Measurements from ENCODE around the gene GM2A.

The GM2A gene

GRCh38 chr5:151274666-151275065, 21.7 kb downstream of the GM2A start:
- no peak for TF ChIP-seq EZH2phosphoT487 (IDR thresholded peaks at IDR 0.05; ENCODE audit: borderline replicate concordance)
- TF ChIP-seq, protein P1, sequence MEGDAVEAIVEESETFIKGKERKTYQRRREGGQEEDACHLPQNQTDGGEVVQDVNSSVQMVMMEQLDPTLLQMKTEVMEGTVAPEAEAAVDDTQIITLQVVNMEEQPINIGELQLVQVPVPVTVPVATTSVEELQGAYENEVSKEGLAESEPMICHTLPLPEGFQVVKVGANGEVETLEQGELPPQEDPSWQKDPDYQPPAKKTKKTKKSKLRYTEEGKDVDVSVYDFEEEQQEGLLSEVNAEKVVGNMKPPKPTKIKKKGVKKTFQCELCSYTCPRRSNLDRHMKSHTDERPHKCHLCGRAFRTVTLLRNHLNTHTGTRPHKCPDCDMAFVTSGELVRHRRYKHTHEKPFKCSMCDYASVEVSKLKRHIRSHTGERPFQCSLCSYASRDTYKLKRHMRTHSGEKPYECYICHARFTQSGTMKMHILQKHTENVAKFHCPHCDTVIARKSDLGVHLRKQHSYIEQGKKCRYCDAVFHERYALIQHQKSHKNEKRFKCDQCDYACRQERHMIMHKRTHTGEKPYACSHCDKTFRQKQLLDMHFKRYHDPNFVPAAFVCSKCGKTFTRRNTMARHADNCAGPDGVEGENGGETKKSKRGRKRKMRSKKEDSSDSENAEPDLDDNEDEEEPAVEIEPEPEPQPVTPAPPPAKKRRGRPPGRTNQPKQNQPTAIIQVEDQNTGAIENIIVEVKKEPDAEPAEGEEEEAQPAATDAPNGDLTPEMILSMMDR (conservative IDR thresholded peaks at IDR 0.05; ENCODE audit: low read length) = no peak
- no peak overlapping the region for H2AFZ ChIP-seq (ENCODE audit: low read length)
- H3K4me2 ChIP-seq (ENCODE audit: low read depth, low read length, poor library complexity, severe bottlenecking) = no peak overlapping the region
- no peaks in the 10 kb centered on the region for H3F3A ChIP-seq (ENCODE audit: low read depth)
- no peaks in the 10 kb centered on the region for H4K20me1 ChIP-seq (ENCODE audit: insufficient read depth, low read length, poor library complexity, severe bottlenecking)
- no peak overlapping the region for H3K4me3 ChIP-seq (ENCODE audit: low read length, poor library complexity, severe bottlenecking)
- no peak overlapping the region for H3K9ac ChIP-seq (ENCODE audit: low read depth, low read length, poor library complexity, severe bottlenecking)
- H3K4me1 ChIP-seq (ENCODE audit: insufficient read depth, low read length, poor library complexity, severe bottlenecking) = no peaks in the 10 kb centered on the region
- no peaks in the 10 kb centered on the region for H3K9me2 ChIP-seq (replicated peaks; ENCODE audit: low read depth, low read length)
- no peaks in the 10 kb centered on the region for H3K27me3 ChIP-seq (ENCODE audit: insufficient read depth, low read length, poor library complexity, severe bottlenecking)
- H3K9me3 ChIP-seq (ENCODE audit: insufficient read depth, low read depth, low read length) = no peaks in the 10 kb centered on the region
- no peaks in the 10 kb centered on the region for H3K79me2 ChIP-seq (ENCODE audit: insufficient read depth, low read length)
- no peaks in the 10 kb centered on the region; the same call in 1 of the 2 replicates for H3K36me3 ChIP-seq (ENCODE audit: insufficient read depth, low read length)

DNA sequence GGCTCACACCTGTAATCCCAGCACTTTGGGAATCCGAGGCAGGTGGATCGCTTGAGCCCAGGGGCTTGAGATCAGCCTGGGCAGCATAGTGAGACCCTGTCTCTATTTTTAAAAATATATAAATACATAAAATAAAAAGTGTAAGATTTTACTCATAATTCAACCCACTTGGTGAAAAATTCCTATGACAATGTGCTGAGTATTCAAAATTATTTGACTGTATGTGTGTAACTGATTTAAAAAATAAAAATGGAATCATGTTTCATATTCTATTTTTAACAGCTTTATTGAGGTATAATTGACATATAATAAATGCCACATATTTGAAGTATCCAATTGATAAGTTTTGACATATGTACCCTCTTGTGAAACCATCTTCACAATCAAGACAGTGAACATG, 22.8 kb downstream of the GM2A start:
- TF ChIP-seq EZH2phosphoT487 (IDR thresholded peaks at IDR 0.05; ENCODE audit: borderline replicate concordance) = no peak
- TF ChIP-seq, protein P1 (conservative IDR thresholded peaks at IDR 0.05; ENCODE audit: low read length) = no peak
- no peaks in the 10 kb centered on the region for H3F3A ChIP-seq (ENCODE audit: low read depth)
- H3K27me3 ChIP-seq (ENCODE audit: insufficient read depth, low read length, poor library complexity, severe bottlenecking) = no peaks in the 10 kb centered on the region
- no peak overlapping the region for H3K9ac ChIP-seq (ENCODE audit: low read depth, low read length, poor library complexity, severe bottlenecking)
- H3K4me2 ChIP-seq (ENCODE audit: low read depth, low read length, poor library complexity, severe bottlenecking) = no peak overlapping the region
- no peak overlapping the region for H2AFZ ChIP-seq (ENCODE audit: low read length)
- H3K4me3 ChIP-seq (ENCODE audit: low read length, poor library complexity, severe bottlenecking) = no peak overlapping the region
- H3K79me2 ChIP-seq (ENCODE audit: insufficient read depth, low read length) = no peaks in the 10 kb centered on the region
- no peaks in the 10 kb centered on the region for H3K36me3 ChIP-seq (ENCODE audit: insufficient read depth, low read length)
- H4K20me1 ChIP-seq (ENCODE audit: insufficient read depth, low read length, poor library complexity, severe bottlenecking) = no peaks in the 10 kb centered on the region
- H3K9me2 ChIP-seq (replicated peaks; ENCODE audit: low read depth, low read length) = no peaks in the 10 kb centered on the region
- no peaks in the 10 kb centered on the region for H3K9me3 ChIP-seq (ENCODE audit: insufficient read depth, low read depth, low read length)
- no peaks in the 10 kb centered on the region for H3K4me1 ChIP-seq (ENCODE audit: insufficient read depth, low read length, poor library complexity, severe bottlenecking)

GRCh38 chr5:151278845-151279244, 25.9 kb downstream of the GM2A start:
- H3K4me3 ChIP-seq (ENCODE audit: low read length, poor library complexity, severe bottlenecking) = no peak overlapping the region
- H3K4me1 ChIP-seq (ENCODE audit: insufficient read depth, low read length, poor library complexity, severe bottlenecking) = no peaks in the 10 kb centered on the region
- no peaks in the 10 kb centered on the region for H3K9me2 ChIP-seq (replicated peaks; ENCODE audit: low read depth, low read length)
- H3F3A ChIP-seq (ENCODE audit: low read depth) = no peaks in the 10 kb centered on the region
- no peaks in the 10 kb centered on the region for H3K79me2 ChIP-seq (ENCODE audit: insufficient read depth, low read length)
- H3K4me2 ChIP-seq (ENCODE audit: low read depth, low read length, poor library complexity, severe bottlenecking) = no peak overlapping the region
- H2AFZ ChIP-seq (ENCODE audit: low read length) = no peak overlapping the region
- no peaks in the 10 kb centered on the region for H3K9me3 ChIP-seq (ENCODE audit: insufficient read depth, low read depth, low read length)
- H3K27me3 ChIP-seq (ENCODE audit: insufficient read depth, low read length, poor library complexity, severe bottlenecking) = no peaks in the 10 kb centered on the region
- no peaks in the 10 kb centered on the region for H3K36me3 ChIP-seq (ENCODE audit: insufficient read depth, low read length)
- H4K20me1 ChIP-seq (ENCODE audit: insufficient read depth, low read length, poor library complexity, severe bottlenecking) = no peaks in the 10 kb centered on the region
- no peak for TF ChIP-seq EZH2phosphoT487 (IDR thresholded peaks at IDR 0.05; ENCODE audit: borderline replicate concordance)
- TF ChIP-seq, protein P1 (conservative IDR thresholded peaks at IDR 0.05; ENCODE audit: low read length) = no peak
- H3K9ac ChIP-seq (ENCODE audit: low read depth, low read length, poor library complexity, severe bottlenecking) = no peak overlapping the region
